ENCODE measurements around the gene KCNQ2.

GRCh38 chr20:63461104-63461763 is 11.2 kb downstream of the KCNQ2 start:
- no peak for TF ChIP-seq CTCF (IDR thresholded peaks at IDR 0.05; ENCODE audit: insufficient read depth, low read length, poor library complexity, severe bottlenecking)
- no peak for TF ChIP-seq EZH2phosphoT487 (conservative IDR thresholded peaks at IDR 0.05; ENCODE audit: low read length)

Measured in SU-DHL-6 (cell line).